HG03378 (cell line): ENCODE results near the gene GRM7.

Experiments
- ATAC-seq: cut with Tn5 transposase; IDR thresholded peaks from one replicate; pipeline ENCODE4 v1.9.1; 2021; ENCODE audit warnings: mild to moderate bottlenecking, moderate library complexity; ENCODE audit not compliant: unreplicated experiment

Gene GRM7

DNA sequence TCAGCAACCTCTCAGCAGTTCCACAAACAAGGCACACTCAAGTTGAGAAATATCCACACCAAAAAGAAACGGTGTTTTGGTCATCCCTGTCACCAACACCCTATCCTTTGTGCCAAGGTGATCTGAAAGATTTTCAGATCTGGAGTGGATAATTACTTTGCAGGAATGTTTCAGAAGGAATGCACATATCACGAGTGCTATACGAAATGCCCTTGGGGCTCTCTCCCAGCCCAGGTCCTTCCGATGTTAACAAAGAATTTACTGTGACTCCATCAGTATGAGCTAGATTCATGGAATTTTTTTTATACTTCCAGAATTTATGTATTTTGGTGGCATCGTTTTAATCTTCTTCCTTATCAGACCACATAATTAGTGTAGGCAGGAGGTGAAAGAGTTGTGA is 105.0 kb downstream of the GRM7 start:
- ATAC-seq = no peak

GRCh38 chr3:6971933-6972332 is 111.0 kb downstream of the GRM7 start:
- ATAC-seq = no peak

DNA sequence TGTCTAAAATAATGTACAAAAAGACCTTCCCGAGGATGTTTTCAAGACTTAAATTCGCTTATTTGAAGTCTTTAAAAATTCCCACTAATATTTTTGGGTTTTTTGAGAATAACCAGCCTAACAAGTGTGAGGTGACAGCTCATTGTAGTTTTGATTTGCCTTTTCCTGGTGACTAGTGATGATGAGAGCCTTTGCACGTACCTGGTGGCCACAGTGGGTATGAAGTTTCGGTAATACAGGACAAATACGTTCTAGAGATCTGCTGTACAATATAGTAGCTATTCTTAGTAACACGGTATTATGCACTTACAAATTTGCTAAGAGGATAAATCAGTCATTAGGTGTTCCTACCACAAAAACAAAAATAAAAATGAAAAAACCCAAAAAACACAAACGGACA is 124.9 kb downstream of the GRM7 start:
- ATAC-seq = no peak

DNA sequence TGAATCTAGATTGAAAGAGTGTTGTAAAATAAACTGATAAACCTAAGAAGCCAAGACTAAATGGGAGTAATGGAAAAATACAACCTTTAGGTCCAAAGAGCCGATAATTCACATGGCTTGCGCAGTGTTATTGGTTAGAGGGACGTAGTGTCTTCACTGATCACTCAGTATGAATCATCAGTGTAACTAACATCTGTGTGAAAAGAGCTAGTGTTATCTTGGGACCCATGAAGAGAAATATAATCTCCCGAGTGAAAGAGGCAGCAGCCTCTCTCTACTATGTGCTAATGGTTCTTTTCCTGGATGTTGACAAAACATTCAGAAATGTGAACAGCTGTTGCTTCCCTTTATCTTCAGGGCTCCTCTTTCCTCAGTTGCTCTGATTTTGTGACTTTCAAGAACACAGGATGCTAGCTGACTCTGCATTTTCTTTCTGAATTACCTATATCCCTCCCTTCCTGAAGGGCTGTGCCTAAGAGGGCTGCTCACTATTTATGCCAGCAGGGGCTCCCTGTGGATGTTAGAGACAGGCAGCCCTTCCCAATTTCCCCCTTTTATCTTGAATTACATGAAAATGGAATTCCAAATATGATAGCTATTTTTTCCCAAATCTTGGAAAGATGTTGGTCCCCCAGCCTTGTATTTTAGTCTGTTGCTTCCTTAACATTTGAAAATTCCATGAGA is 128.8 kb downstream of the GRM7 start:
- ATAC-seq = no peak

DNA sequence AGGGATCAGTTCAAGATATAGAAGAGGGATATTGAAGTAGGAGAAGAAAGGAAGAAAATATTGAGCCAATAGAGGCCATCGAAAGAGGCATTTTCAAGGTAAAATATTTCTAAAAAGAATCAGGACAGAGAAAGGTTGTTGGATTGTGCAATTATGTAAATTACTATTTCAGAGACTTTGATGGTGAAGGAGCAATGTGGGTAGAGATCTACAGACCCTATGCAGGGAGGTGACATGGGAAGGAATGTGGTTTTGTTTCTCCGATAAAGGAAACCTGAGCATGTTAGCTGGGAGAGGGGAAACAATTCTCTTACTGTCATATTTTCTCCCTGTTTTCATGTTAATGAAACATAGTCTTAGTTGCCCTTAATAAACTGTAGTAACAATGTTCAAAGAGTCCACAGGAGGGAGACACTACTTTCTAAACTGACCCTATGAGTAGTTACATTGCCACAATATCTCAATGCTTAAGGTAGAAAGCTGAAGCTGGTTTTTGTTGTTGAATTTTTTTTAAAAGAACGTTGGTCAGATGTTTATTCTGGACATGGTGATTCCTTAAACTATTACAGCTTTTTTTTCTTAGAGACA is 133.3 kb downstream of the GRM7 start:
- ATAC-seq = no peak

GRCh38 chr3:7000501-7000900 is 139.6 kb downstream of the GRM7 start:
- no peak for ATAC-seq

GRCh38 chr3:7001370-7001769 is 140.5 kb downstream of the GRM7 start:
- ATAC-seq = no peak

GRCh38 chr3:7015683-7016440 is 154.9 kb downstream of the GRM7 start:
- no peak for ATAC-seq

GRCh38 chr3:7025581-7026300 is 164.8 kb downstream of the GRM7 start:
- no peak for ATAC-seq

DNA sequence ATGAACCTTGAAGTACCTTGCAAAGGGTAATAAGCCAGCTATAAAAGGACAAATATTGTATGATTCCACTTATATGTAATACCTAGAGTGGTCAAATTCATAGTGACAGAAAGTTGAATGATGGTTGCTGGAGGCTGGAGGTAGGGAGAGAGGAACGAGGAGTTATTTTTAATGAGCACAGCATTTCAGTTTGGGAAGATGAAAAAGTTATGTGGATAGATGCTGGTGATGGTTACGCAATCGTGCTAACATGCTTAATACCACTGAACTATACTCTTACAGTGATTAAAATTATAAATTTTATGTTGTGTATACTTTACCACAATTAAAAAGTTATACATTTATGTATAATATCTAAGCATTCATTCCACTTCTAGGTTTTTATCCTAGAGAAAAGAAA is 168.6 kb downstream of the GRM7 start:
- no peak for ATAC-seq

GRCh38 chr3:7038394-7038793 is 177.5 kb downstream of the GRM7 start:
- ATAC-seq = no peak

DNA sequence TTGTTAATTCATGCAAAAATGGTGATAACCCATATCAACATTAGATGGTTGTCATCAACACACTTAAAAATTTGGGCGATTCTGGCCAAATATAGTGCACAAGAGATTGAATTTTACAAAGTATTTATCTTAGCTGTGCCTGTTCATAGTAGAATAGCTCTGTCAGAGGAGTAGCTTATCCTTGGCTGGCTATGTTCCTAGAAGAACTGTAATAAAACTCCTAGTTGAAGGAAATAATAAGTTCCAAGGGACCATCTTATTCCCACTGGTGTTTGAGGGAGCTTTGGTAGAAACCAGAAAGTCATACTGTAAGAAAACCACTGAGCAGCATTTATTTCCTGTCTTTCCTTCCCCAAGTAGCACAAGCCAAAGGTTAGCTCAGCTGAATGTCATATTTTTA is 201.8 kb downstream of the GRM7 start:
- ATAC-seq = no peak

GRCh38 chr3:7070461-7070860 is 209.5 kb downstream of the GRM7 start:
- ATAC-seq = no peak

DNA sequence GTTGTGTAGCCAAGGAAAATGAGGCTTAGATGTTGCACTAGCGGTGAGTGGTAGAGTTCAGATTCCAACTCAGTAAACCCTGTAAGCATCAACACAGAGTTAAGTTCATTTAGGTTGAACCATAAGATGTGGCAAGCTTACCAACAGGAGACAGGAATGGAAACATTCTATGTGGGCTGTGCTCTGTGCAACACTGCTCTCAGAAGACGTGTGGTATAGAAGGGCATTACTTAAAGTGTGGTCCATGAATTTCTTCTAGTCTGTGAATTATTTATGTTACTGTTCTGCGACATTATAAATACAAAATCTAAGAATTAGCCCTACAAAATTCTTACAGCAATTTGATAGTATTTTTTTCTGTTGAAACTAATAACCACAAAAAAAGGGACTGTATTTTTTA is 213.3 kb downstream of the GRM7 start:
- ATAC-seq = no peak

DNA sequence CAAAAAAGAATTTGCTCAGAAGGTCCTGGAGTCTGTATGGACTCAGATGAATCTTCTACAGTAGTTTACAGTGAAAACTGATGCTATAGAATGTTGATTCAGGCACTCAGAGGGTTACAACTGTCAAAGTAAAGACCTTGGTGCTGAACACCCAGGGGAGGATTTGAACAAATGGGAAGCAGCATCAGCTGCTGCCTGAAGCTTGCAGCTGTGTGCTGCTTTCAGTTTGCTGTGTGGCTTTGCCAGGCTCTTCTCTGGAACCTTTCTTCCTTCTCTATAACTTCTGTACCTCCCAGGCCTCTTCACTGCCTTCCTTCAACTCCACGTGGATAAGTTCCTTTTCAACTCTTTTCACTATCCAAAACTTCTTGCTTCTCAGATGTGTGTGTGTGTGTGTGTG is 214.2 kb downstream of the GRM7 start:
- ATAC-seq = no peak

- no peak for ATAC-seq
These were observed 215.0 kb downstream of the GRM7 start for GRCh38 chr3:7075901-7076300.

DNA sequence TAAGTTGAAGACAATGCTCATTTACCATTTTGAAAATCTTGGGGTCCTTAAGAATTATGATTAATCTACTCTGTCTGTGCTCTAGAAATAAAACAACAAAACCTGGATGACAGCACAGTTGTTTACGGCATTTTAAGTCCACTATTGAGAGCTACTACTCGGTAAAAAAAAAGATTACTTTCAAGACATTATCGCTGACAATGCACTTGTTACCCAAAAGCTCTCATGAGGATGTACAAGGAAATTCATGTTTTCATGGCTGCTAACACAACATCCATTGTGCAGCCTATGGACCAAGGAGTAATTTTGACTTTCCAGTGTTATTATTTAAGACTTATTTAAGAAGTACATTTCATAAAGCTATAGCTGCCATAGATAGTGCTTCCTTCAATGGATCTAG is 221.3 kb downstream of the GRM7 start:
- no peak for ATAC-seq

- no peak for ATAC-seq
These were observed 225.5 kb downstream of the GRM7 start for GRCh38 chr3:7086417-7086816.

- ATAC-seq = no peak
These were observed 234.2 kb downstream of the GRM7 start for GRCh38 chr3:7095116-7095515.

GRCh38 chr3:7100136-7100535 is 239.2 kb downstream of the GRM7 start:
- ATAC-seq = no peak

DNA sequence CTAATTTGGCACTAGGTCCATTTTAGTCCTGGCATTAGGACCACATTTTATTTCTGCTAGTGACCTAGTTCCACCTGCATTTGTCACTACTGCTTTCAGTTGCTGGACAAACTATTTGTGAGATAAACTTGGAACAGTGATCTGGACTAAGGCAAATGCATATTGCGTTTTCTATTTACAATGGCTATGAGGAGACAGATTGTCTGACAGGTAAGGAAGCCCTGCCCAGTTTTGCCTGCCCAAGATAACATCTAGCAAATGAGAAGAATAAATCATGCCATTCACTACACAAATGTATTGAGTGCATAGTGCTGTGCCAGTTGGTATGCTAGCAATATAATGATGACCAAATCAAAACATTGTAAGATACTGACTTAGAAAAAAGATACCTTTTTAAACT is 245.7 kb downstream of the GRM7 start:
- ATAC-seq = no peak
